Thoracic aorta (tissue), 2 donors: ENCODE results near the gene BLTP3A. TPM values are rescaled to one million over a fixed set of nuclear protein-coding genes. Genes with fewer than 3 reads are reported as not detected.
A peak's percentile ranks its signal among the peaks of the same experiment; 100 is the strongest.

Source experiments
- ATAC-seq: fragments of 150-250 bp; one replicate; pipeline ENCODE4 v1.8.0; 2017; ENCODE audit warnings: low read depth; ENCODE audit not compliant: insufficient number of reproducible peaks, low FRiP score
- DNase-seq: peaks from one replicate; pipeline ENCODE4 v3.0.0-alpha.2; 2020; ENCODE audit warnings: low spot score
- H3K27ac ChIP-seq, 2 donors: fragments of 200-600 bp; sonication (generic); 1 replicate in 1 of 2; 2 replicates in 1 of 2; pipeline ENCODE4 v1.5.1; 2016; ENCODE audit warnings: mild to moderate bottlenecking in 2 of 2, moderate library complexity in 2 of 2
- H3K27me3 ChIP-seq: fragments of 200-600 bp; sonication (generic); replicated peaks from 2 replicates; pipeline ENCODE4 v1.6.0; 2016; ENCODE audit warnings: mild to moderate bottlenecking; ENCODE audit not compliant: insufficient read depth
- H3K36me3 ChIP-seq: fragments of 200-600 bp; sonication (generic); one replicate; pipeline ENCODE4 v1.5.1; 2016
- H3K4me1 ChIP-seq, 2 donors: fragments of 200-600 bp; sonication (generic); 1 replicate in 1 of 2; 2 replicates in 1 of 2; pipeline versions ENCODE4 v1.5.1 to v1.6.0; 2016; ENCODE audit warnings: low read depth in 2 of 2, mild to moderate bottlenecking in 1 of 2; ENCODE audit not compliant: control insufficient read depth in 1 of 2
- H3K4me3 ChIP-seq: fragments of 200-600 bp; sonication (generic); 2 replicates; pipeline ENCODE4 v1.5.1; 2016; ENCODE audit warnings: mild to moderate bottlenecking
- H3K9me3 ChIP-seq: fragments of 200-600 bp; sonication (generic); 2 replicates; pipeline ENCODE4 v1.5.1; 2016
- total RNA-seq, 2 donors: library from RNA; depleted of rRNA; stranded (reverse); fragments of >200 nt; gene quantifications; one replicate each; pipeline versions ENCODE4 v1.1.0 to v1.2.3, GENCODE V29; 2016
- TF ChIP-seq, protein P1 (sequence below): fragments of 200-600 bp; sonication (generic); IDR thresholded peaks from one replicate; pipeline ENCODE4 v1.5.1; 2019; ENCODE audit warnings: antibody characterized with exemption

Gene BLTP3A
- total RNA-seq, 2 donors from 2014 or later: 9.9 to 13.3 TPM

DNA sequence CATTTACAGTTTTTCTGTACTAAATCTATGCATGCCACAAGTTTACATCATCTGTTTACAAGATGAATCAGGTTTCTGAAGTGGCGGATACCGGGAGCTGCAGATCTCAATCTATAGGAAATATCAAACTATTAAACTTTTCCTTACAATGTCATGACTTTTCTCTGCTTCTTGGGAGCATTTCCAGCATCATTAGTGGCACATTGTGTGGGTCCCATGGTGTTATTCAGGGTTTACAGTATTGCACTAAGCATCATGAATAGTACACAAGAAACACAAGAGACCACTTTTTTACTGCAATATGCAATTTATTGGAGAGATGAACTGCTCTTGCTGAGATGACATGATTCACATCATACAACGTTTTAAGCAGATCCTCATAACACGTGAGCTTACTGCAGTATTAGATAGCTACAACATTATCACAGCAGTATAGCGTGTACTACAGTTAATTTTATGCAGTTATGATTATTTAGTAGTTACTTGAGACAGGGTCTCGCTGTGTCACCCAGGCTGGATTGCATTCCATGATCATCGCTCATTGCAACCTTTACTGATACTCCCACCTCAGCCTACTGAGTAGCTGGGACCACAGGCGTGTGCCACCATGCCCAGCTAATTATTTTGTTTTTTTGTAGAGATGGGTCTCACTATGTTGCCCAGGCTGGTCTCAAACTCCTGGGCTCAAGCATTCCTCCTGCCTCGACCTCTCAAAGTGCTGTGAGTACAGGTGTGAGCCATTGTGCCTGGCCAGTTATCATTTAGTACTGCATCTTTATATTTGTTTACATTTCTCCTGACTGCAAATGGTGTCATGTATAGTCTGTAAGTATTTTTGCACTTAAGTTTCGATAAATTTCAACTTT, 18.4 kb downstream of the BLTP3A start:
- no peaks in the 10 kb centered on the region for H3K27me3 ChIP-seq
- ATAC-seq: no peak
- TF ChIP-seq, protein P1, sequence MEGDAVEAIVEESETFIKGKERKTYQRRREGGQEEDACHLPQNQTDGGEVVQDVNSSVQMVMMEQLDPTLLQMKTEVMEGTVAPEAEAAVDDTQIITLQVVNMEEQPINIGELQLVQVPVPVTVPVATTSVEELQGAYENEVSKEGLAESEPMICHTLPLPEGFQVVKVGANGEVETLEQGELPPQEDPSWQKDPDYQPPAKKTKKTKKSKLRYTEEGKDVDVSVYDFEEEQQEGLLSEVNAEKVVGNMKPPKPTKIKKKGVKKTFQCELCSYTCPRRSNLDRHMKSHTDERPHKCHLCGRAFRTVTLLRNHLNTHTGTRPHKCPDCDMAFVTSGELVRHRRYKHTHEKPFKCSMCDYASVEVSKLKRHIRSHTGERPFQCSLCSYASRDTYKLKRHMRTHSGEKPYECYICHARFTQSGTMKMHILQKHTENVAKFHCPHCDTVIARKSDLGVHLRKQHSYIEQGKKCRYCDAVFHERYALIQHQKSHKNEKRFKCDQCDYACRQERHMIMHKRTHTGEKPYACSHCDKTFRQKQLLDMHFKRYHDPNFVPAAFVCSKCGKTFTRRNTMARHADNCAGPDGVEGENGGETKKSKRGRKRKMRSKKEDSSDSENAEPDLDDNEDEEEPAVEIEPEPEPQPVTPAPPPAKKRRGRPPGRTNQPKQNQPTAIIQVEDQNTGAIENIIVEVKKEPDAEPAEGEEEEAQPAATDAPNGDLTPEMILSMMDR: no peak
- no peak overlapping the region for H3K27ac ChIP-seq
- H3K9me3 ChIP-seq: no peaks in the 10 kb centered on the region
- DNase-seq: no peak
- no peak overlapping the region for H3K4me3 ChIP-seq
- H3K4me1 ChIP-seq: peaks cover 3 to 16% of the 10 kb centered on the region in 2 donors
- H3K36me3 ChIP-seq: no peaks in the 10 kb centered on the region

DNA sequence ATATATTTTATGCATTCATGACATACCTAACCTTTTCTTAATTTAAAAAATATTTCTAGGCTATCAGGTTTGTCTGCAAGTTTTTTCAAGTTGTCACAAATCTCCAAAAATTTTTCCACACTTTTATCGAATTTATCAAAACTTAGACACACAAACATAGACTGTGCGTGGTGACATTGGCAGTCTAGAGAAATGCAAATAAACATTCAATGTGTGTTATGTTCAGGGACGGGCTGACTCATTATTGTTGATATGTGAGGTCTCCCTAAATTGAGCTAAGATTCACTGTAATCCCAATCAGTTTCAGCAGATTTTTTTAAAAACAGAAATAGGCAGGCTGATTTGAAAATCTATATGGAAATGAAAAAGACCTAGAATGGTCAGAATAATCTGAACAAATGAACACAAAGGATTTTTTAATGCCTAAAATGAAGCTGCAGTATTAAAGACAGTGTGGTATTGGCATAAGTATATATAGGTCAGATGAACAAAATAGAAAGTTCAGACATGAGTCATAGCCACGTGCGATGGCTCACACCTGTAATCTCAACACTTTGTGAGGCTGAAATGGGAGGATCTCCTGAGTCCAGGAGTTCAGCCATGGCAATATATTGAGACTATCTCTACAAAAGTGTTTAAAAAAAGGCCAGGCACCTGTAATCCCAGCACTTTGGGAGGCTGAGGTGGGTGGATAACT, 19.2 kb downstream of the BLTP3A start:
- Histone ChIP-seq H3K27ac (no peak overlapping the region), H3K27me3 (no peaks in the 10 kb centered on the region), H3K9me3 (no peaks in the 10 kb centered on the region), H3K4me1 (peaks cover 3 to 16% of the 10 kb centered on the region in 2 donors), H3K4me3 (no peak overlapping the region), H3K36me3 (no peaks in the 10 kb centered on the region)
- ATAC-seq (no peak), DNase-seq (no peak)
- TF ChIP-seq, protein P1: no peak

DNA sequence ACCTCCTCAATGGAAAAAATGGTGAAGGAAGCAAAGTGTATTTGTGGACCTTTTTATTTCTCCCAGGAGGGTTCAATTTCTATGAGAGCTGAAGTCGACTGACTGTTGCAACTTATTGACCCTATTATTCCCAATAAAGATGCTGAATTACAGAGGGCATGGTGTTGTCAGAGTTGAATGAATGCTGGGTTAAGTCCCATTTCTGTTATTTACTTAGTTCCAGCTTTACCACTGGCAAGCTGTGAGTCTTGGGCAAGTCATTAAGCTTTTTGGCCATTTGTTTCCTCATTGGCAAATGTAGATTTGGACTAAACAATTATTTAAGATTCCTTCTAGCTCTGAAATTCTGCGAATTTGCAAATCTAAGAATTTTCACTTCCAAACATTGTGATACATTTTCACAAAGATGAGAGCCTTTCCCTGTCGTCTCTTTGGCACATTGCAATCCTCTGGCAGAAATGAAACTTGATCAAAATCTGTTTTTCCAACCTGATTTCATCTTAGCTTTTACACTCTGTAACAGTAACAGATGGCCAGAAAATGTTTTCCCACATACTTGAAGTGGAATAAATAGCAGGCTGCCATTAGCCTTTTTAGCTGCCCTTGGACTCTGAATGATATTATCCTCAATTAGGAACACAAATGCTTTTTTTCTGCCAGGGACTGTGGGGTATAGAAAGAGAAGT, 21.3 kb downstream of the BLTP3A start:
- no peaks in the 10 kb centered on the region for H3K27me3 ChIP-seq
- H3K9me3 ChIP-seq: no peaks in the 10 kb centered on the region
- TF ChIP-seq, protein P1: no peak
- DNase-seq (no peak), ATAC-seq (no peak)
- H3K27ac ChIP-seq: no peak overlapping the region
- peaks cover 3 to 16% of the 10 kb centered on the region in 2 donors for H3K4me1 ChIP-seq
- no peak overlapping the region for H3K4me3 ChIP-seq
- no peaks in the 10 kb centered on the region for H3K36me3 ChIP-seq

DNA sequence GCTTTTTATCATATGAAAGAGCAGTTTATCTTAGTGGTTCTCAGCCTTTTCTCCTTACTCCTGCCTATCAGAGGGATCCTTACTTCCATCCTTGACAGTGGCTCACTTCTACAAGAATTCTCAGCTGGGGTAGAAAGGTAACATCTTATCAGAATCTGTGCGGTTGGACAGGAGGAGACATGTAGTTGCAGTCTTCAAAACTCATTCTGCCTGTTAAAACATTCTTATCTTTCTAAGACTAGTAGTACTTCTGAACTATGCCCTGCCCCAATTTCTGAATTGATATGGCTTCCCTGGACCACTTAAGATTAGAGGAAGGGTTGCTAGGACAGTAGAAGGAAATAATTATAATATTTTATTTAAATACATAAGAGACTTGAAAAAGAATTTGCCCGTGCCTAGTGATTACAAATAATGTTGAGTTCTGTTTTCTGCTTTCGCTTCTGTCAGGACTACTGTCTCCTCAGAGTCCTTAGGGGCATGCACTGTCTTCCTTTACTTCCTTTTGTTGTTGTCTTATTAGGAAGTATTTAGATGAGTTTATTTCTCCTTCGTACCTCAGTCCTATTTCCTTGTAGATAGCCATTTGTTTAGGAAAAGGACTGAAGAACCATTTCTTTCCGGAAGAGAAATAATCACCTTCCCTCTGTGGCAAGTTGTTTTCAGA, 24.9 kb downstream of the BLTP3A start:
- H3K36me3 ChIP-seq: no peaks in the 10 kb centered on the region
- no peaks in the 10 kb centered on the region for H3K9me3 ChIP-seq
- ATAC-seq: no peak
- peaks cover 3 to 16% of the 10 kb centered on the region in 2 donors for H3K4me1 ChIP-seq
- no peaks in the 10 kb centered on the region for H3K27me3 ChIP-seq
- no peak overlapping the region for H3K4me3 ChIP-seq
- DNase-seq: no peak
- TF ChIP-seq, protein P1: no peak
- peak overlapping the region in 1 of 2 donors; percentile 10 for H3K27ac ChIP-seq
